ENCODE results near the gene CKM. TPM values are rescaled to one million over a fixed set of nuclear protein-coding genes. Genes with fewer than 3 reads are reported as not detected.

The CKM gene
- total and polyA plus RNA-seq, 2 donors (not counting 1 experiment from before 2014, with no cell fraction given) = not detected

GRCh38 chr19:45348367-45349125 is 25.9 kb upstream of the CKM start:
- no peak for TF ChIP-seq CTCF (conservative IDR thresholded peaks at IDR 0.05 in 1 of 2, IDR thresholded peaks at IDR 0.05 in 1 of 2; ENCODE audit: low read depth in 1 of 2, low read length in 2 of 2)
- TF ChIP-seq EZH2 (IDR thresholded peaks at IDR 0.05; ENCODE audit: low read length, missing control alignments) = no peak
- H4K20me1 ChIP-seq (ENCODE audit: control insufficient read depth, extremely low read depth, insufficient read depth, low read length) = no peaks in the 10 kb centered on the region
- no peaks in the 10 kb centered on the region for H3K9me3 ChIP-seq (ENCODE audit: control insufficient read depth, insufficient read depth, low read depth, low read length)
- DNase-seq (ENCODE audit: low read depth in 2 of 2) = no peak
- peaks cover 15% of the 10 kb centered on the region for H3K36me3 ChIP-seq (ENCODE audit: control insufficient read depth, insufficient read depth, low read length)
- no peak overlapping the region for H2AFZ ChIP-seq (ENCODE audit: low read length)
- H3K27ac ChIP-seq (ENCODE audit: insufficient read depth, low read length) = no peak overlapping the region
- no peaks in the 10 kb centered on the region for H3K79me2 ChIP-seq (ENCODE audit: control insufficient read depth, insufficient read depth, low read length)
- no peaks in the 10 kb centered on the region for H3K27me3 ChIP-seq (ENCODE audit: control insufficient read depth, insufficient read depth, low read length)
- H3K4me1 ChIP-seq (ENCODE audit: control insufficient read depth, extremely low read depth, insufficient read depth, low read length) = no peaks in the 10 kb centered on the region
- no peak overlapping the region for H3K9ac ChIP-seq (ENCODE audit: insufficient read depth, low read length)
- no peak overlapping the region for H3K4me3 ChIP-seq (replicated peaks in 1 of 4; ENCODE audit: control extremely low read depth in 1 of 4, insufficient read depth in 1 of 4, low read depth in 3 of 4, low read length in 4 of 4)
- H3K4me2 ChIP-seq (ENCODE audit: extremely low read depth, insufficient read depth, low read length) = no peak overlapping the region

DNA sequence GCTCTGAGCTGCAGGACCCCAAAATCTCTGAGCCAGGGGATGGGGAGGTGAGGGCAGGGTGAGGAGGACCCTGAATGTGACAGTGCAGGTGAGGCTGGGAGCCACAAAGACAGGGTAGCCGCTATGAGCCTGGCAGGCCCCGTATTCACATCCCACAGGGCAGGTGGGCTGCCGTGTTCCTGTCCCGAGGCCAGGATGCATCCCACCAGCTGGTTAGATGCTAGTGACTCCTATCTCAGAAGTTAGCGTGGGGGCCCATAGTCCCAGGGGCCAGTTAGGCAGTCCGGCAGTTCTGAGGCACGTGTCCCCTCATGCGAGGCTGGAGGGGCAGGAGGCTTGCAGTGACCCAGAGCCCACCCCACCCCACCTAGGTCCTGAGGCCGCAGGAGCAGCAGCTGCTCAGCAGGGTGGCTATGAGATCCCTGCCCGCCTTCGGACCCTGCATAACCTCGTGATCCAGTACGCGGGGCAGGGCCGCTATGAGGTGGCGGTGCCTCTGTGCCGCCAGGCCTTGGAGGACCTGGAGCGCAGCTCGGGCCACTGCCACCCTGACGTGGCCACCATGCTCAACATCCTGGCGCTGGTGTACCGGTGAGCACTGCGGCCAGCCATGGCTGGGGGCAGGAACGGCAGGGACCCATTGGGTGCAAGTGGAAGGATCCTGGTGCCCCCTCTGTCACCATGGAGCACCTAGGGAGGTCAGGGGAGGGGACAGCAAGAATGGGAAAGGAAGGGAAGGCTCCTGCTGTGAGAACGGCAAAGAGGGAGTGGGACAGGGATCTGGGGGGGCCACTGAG is 25.1 kb upstream of the CKM start:
- Histone ChIP-seq H3K36me3 (ENCODE audit: control insufficient read depth, insufficient read depth, low read length) (peaks cover 15% of the 10 kb centered on the region), H4K20me1 (ENCODE audit: control insufficient read depth, extremely low read depth, insufficient read depth, low read length) (no peaks in the 10 kb centered on the region), H3K9me3 (ENCODE audit: control insufficient read depth, insufficient read depth, low read depth, low read length) (no peaks in the 10 kb centered on the region), H3K27ac (ENCODE audit: insufficient read depth, low read length) (no peak overlapping the region), H3K4me1 (ENCODE audit: control insufficient read depth, extremely low read depth, insufficient read depth, low read length) (no peaks in the 10 kb centered on the region), H3K4me3 (replicated peaks in 1 of 4; ENCODE audit: control extremely low read depth in 1 of 4, insufficient read depth in 1 of 4, low read depth in 3 of 4, low read length in 4 of 4) (no peak overlapping the region), H2AFZ (ENCODE audit: low read length) (no peak overlapping the region), H3K4me2 (ENCODE audit: extremely low read depth, insufficient read depth, low read length) (no peak overlapping the region), H3K27me3 (ENCODE audit: control insufficient read depth, insufficient read depth, low read length) (peaks cover 1% of the 10 kb centered on the region), H3K79me2 (ENCODE audit: control insufficient read depth, insufficient read depth, low read length) (no peaks in the 10 kb centered on the region), H3K9ac (ENCODE audit: insufficient read depth, low read length) (no peak overlapping the region)
- no peak for DNase-seq (ENCODE audit: low read depth in 2 of 2)
- TF ChIP-seq CTCF (conservative IDR thresholded peaks at IDR 0.05 in 1 of 2, IDR thresholded peaks at IDR 0.05 in 1 of 2; ENCODE audit: low read depth in 1 of 2, low read length in 2 of 2) = no peak
- no peak for TF ChIP-seq EZH2 (IDR thresholded peaks at IDR 0.05; ENCODE audit: low read length, missing control alignments)

DNA sequence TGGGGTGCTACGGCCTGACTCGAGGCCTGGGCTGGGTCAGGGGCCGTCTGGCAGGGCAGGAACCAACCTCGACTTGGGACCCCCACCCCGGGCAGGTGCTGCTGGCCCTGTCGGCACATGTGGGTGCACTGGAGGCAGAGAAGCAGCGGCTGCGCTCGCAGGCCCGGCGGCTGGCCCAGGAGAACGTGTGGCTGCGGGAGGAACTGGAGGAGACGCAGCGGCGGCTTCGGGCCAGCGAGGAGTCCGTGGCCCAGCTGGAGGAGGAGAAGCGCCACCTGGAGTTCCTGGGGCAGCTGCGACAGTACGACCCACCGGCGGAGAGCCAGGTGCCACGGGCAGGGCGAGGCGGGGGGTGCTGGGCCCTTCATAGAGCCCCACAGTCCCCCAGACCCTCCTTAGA is 23.8 kb upstream of the CKM start:
- Histone ChIP-seq H3K9me3 (ENCODE audit: control insufficient read depth, insufficient read depth, low read depth, low read length) (no peaks in the 10 kb centered on the region), H3K4me3 (replicated peaks in 1 of 4; ENCODE audit: control extremely low read depth in 1 of 4, insufficient read depth in 1 of 4, low read depth in 3 of 4, low read length in 4 of 4) (no peak overlapping the region), H3K27me3 (ENCODE audit: control insufficient read depth, insufficient read depth, low read length) (peaks cover 9% of the 10 kb centered on the region), H3K36me3 (ENCODE audit: control insufficient read depth, insufficient read depth, low read length) (peaks cover 8% of the 10 kb centered on the region), H3K4me1 (ENCODE audit: control insufficient read depth, extremely low read depth, insufficient read depth, low read length) (no peaks in the 10 kb centered on the region), H4K20me1 (ENCODE audit: control insufficient read depth, extremely low read depth, insufficient read depth, low read length) (no peaks in the 10 kb centered on the region), H3K27ac (ENCODE audit: insufficient read depth, low read length) (no peak overlapping the region), H3K9ac (ENCODE audit: insufficient read depth, low read length) (no peak overlapping the region), H3K79me2 (ENCODE audit: control insufficient read depth, insufficient read depth, low read length) (no peaks in the 10 kb centered on the region), H3K4me2 (ENCODE audit: extremely low read depth, insufficient read depth, low read length) (no peak overlapping the region), H2AFZ (ENCODE audit: low read length) (no peak overlapping the region)
- TF ChIP-seq EZH2 (IDR thresholded peaks at IDR 0.05; ENCODE audit: low read length, missing control alignments) (no peak), CTCF (conservative IDR thresholded peaks at IDR 0.05 in 1 of 2, IDR thresholded peaks at IDR 0.05 in 1 of 2; ENCODE audit: low read depth in 1 of 2, low read length in 2 of 2) (no peak)
- no peak for DNase-seq (ENCODE audit: low read depth in 2 of 2)

All from fibroblast of lung (primary cell).